ENCODE measurements around the gene BPIFB3. TPM values are rescaled to one million over a fixed set of nuclear protein-coding genes. Genes with fewer than 3 reads are reported as not detected.
A peak's percentile ranks its signal among the peaks of the same experiment; 100 is the strongest.

The BPIFB3 gene
- total and polyA plus RNA-seq, 2 of the 13 experiments (the other 11 are each of a cell fraction or from before 2014, with no cell fraction given), result 0.09 TPM; not detected in 1

GRCh38 chr20:33007376-33008335, 46.0 kb upstream of the BPIFB3 start, which contains the start of gene BPIFB2 (continued):
- TF ChIP-seq ZNF710 (CRISPR knock-in tag; IDR thresholded peaks at IDR 0.05; ENCODE audit: borderline replicate concordance), result peak; percentile 80
- TF ChIP-seq POGZ (CRISPR knock-in tag; IDR thresholded peaks at IDR 0.05), result peak; percentile 84
- TF ChIP-seq CREB1 (IDR thresholded peaks at IDR 0.05), result no peak
- no peak; the same call in 1 of the 2 replicates for TF ChIP-seq CREB1 (CRISPR knock-in tag; IDR thresholded peaks at IDR 0.05)
- TF ChIP-seq CBX1 (IDR thresholded peaks at IDR 0.05; ENCODE audit: low read depth), result peak; percentile 96
- 0 out of 2 replicates have a peak, but pooled peaks have one; percentile 34 for TF ChIP-seq SALL2 (CRISPR knock-in tag; IDR thresholded peaks at IDR 0.05)
- no peak for TF ChIP-seq REXO4 (CRISPR knock-in tag; IDR thresholded peaks at IDR 0.05; ENCODE audit: borderline replicate concordance)
- 0 out of 2 replicates have a peak, but pooled peaks have one; percentile 10 for TF ChIP-seq MAFF (IDR thresholded peaks at IDR 0.05; ENCODE audit: low read depth, low read length)
- TF ChIP-seq RFXANK (CRISPR knock-in tag; IDR thresholded peaks at IDR 0.05), result peak; percentile 87; the same call in 1 of the 2 replicates
- no peak; the same call in 1 of the 2 replicates for TF ChIP-seq TERF1 (CRISPR knock-in tag; IDR thresholded peaks at IDR 0.05)
- TF ChIP-seq ZNF780A (CRISPR knock-in tag; IDR thresholded peaks at IDR 0.05), result no peak
- TF ChIP-seq, protein P1, sequence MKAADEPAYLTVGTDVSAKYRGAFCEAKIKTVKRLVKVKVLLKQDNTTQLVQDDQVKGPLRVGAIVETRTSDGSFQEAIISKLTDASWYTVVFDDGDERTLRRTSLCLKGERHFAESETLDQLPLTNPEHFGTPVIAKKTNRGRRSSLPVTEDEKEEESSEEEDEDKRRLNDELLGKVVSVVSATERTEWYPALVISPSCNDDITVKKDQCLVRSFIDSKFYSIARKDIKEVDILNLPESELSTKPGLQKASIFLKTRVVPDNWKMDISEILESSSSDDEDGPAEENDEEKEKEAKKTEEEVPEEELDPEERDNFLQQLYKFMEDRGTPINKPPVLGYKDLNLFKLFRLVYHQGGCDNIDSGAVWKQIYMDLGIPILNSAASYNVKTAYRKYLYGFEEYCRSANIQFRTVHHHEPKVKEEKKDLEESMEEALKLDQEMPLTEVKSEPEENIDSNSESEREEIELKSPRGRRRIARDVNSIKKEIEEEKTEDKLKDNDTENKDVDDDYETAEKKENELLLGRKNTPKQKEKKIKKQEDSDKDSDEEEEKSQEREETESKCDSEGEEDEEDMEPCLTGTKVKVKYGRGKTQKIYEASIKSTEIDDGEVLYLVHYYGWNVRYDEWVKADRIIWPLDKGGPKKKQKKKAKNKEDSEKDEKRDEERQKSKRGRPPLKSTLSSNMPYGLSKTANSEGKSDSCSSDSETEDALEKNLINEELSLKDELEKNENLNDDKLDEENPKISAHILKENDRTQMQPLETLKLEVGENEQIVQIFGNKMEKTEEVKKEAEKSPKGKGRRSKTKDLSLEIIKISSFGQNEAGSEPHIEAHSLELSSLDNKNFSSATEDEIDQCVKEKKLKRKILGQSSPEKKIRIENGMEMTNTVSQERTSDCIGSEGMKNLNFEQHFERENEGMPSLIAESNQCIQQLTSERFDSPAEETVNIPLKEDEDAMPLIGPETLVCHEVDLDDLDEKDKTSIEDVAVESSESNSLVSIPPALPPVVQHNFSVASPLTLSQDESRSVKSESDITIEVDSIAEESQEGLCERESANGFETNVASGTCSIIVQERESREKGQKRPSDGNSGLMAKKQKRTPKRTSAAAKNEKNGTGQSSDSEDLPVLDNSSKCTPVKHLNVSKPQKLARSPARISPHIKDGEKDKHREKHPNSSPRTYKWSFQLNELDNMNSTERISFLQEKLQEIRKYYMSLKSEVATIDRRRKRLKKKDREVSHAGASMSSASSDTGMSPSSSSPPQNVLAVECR (CRISPR knock-in tag; IDR thresholded peaks at IDR 0.05; ENCODE audit: borderline replicate concordance), result peak; percentile 80; the same call in 1 of the 2 replicates
- peak; percentile 65 for TF ChIP-seq ZSCAN21 (CRISPR knock-in tag; IDR thresholded peaks at IDR 0.05; ENCODE audit: borderline replicate concordance)
- peak; percentile 28; the same call in 1 of the 2 replicates for TF ChIP-seq ZNF782 (CRISPR knock-in tag; IDR thresholded peaks at IDR 0.05; ENCODE audit: borderline replicate concordance)
- TF ChIP-seq ZBTB26 (CRISPR knock-in tag; IDR thresholded peaks at IDR 0.05; ENCODE audit: borderline replicate concordance), result peak; percentile 52; the same call in 1 of the 2 replicates
- no peak for TF ChIP-seq ZFP36 (IDR thresholded peaks at IDR 0.05; ENCODE audit: borderline replicate concordance, low read depth, low read length, partially characterized antibody)
- peak; percentile 26; the same call in 1 of the 2 replicates for TF ChIP-seq ZNF530 (CRISPR knock-in tag; IDR thresholded peaks at IDR 0.05; ENCODE audit: low read depth)
- TF ChIP-seq ELF4 (CRISPR knock-in tag; IDR thresholded peaks at IDR 0.05; ENCODE audit: borderline replicate concordance), result 0 out of 2 replicates have a peak, but pooled peaks have one; percentile 56
- TF ChIP-seq NFRKB (IDR thresholded peaks at IDR 0.05), result no peak
- TF ChIP-seq ZBTB8A (CRISPR knock-in tag; IDR thresholded peaks at IDR 0.05; ENCODE audit: borderline replicate concordance, low read depth), result no peak
